Subcutaneous abdominal adipose tissue (tissue), 5 donors: ENCODE results near the gene HPX.

Source experiments
- H3K27ac ChIP-seq: one replicate; pipeline ENCODE4 v1.7.0; 2013; ENCODE audit warnings: low read depth, mild to moderate bottlenecking, inconsistent platforms, low read length, moderate library complexity
- H3K27me3 ChIP-seq, 5 donors: one replicate each; pipeline ENCODE4 v1.7.0; 2013; ENCODE audit warnings: low read length in 5 of 5, inconsistent platforms in 1 of 5; ENCODE audit not compliant: control insufficient read depth in 5 of 5, insufficient read depth in 4 of 5
- H3K36me3 ChIP-seq, 5 donors: one replicate each; pipeline ENCODE4 v1.7.0; 2013; ENCODE audit warnings: low read length in 5 of 5; ENCODE audit not compliant: control insufficient read depth in 5 of 5, insufficient read depth in 5 of 5
- H3K4me1 ChIP-seq, 5 donors: one replicate each; pipeline ENCODE4 v1.7.0; 2013; ENCODE audit warnings: low read length in 5 of 5, mild to moderate bottlenecking in 3 of 5, moderate library complexity in 1 of 5; ENCODE audit not compliant: control insufficient read depth in 5 of 5, insufficient read depth in 5 of 5
- H3K4me3 ChIP-seq, 5 donors: one replicate each; pipeline ENCODE4 v1.7.0; 2013; ENCODE audit warnings: low read length in 5 of 5, low read depth in 1 of 5
- H3K9ac ChIP-seq, 5 donors: one replicate each; pipeline ENCODE4 v1.7.0; 2013; ENCODE audit warnings: low read length in 5 of 5, mild to moderate bottlenecking in 4 of 5, moderate library complexity in 3 of 5
- H3K9me3 ChIP-seq, 5 donors: one replicate each; pipeline ENCODE4 v1.7.0; 2013; ENCODE audit warnings: low read length in 5 of 5; ENCODE audit not compliant: control insufficient read depth in 5 of 5
- donor health status: healthy.
- donor health status: healthy.
- donor health status: healthy.
- donor health status: healthy.
- donor health status: healthy.

Gene HPX

DNA sequence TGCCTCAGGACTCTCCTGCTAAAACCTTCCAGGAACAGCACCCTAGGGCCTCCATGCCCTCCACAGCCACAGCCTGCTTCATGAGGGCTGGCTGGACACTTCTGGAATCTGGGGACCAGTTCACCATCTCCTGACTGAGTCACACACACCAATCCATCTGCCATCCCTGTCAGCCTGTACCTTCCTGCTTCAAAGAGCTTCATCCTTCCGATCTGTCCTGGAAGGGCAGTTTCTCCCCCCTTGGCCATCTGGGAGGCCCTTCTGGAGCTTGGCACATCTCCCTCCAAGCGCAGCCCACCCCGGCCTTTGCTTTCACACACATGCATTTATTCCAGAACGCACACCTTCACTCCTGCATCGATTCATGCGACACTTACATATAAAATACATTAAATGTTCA lies 34.9 kb downstream of the HPX start:
- H3K36me3 ChIP-seq: peaks cover 0 to 51% (median 26%) of the 10 kb centered on the region in 5 donors
- H3K27ac ChIP-seq: no peak overlapping the region
- H3K9ac ChIP-seq: no peak overlapping the region
- no peaks in the 10 kb centered on the region for H3K27me3 ChIP-seq
- no peak overlapping the region for H3K4me3 ChIP-seq
- H3K9me3 ChIP-seq: no peaks in the 10 kb centered on the region
- no peaks in the 10 kb centered on the region for H3K4me1 ChIP-seq

DNA sequence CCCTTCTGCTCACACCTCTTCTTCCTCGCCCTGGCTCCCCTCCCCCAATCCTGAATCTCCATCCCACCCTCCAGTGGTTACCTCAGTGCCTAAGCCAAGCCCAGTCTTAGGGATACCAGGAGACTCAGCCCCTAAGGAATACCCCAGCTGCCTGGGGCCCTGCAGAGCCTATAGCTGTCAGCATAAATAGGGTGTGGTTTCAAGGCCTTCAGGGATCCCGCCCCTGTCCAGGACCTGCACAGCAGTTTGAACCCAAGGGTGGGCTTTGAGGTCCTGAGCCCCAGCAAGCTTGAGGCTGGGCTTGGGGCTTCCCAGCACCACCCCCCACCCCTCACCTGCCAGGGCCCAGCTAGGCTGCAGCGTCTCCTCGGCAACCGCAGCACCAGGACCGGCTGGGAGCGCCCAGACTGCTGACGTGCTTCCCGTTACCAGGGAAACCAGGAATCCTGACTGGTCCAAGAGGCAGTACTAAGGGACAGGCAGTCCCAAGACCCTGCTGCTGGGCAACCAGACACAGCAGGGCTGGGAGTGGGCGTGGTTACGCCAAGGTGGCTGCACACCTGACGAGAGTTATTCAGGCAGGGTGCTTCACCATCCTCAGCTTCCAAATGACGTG lies 35.6 kb downstream of the HPX start:
- H3K9ac ChIP-seq: no peak overlapping the region

DNA sequence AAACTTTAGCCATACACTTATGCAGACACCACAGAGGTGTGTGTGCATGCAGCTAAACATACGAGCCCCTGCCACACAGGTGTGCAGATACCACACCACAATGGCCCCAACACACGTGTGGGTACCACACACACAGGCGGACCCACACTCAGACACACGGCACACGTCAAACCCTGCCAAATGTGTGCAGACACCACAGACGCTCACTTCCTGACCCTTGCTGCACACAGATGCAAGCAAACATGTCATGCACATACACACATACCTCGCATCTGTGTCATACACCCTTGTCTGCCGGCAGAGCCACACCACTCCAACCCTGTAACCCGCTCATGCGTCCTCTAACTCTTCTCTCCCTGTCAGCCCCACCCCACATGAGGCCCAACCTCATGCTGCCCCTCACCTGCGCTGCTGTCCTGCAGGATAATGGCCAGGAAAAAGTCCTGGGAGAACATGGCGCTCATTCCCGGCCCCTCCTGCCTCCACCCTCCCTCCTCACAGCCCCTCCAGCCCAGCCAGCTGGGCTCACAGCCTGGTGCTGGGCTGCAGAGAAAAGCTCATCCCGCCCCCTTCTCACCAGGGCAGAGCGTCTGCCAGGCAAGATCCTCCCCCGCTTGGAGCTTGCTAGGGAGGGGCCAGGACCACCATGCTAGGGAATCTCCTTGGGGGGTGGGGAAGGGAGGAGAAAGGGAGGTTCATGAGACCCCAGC lies 36.3 kb downstream of the HPX start:
- no peak overlapping the region for H3K4me3 ChIP-seq
- H3K36me3 ChIP-seq: peaks cover 0 to 41% (median 23%) of the 10 kb centered on the region in 5 donors
- H3K4me1 ChIP-seq: no peaks in the 10 kb centered on the region
- no peaks in the 10 kb centered on the region for H3K9me3 ChIP-seq
- no peaks in the 10 kb centered on the region for H3K27me3 ChIP-seq
- no peak overlapping the region for H3K27ac ChIP-seq
- H3K9ac ChIP-seq: no peak overlapping the region

More for the DNA sequence above, 35.6 kb downstream of the HPX start:
- peaks cover 0 to 48% (median 23%) of the 10 kb centered on the region in 5 donors for H3K36me3 ChIP-seq
- no peaks in the 10 kb centered on the region for H3K9me3 ChIP-seq
- no peaks in the 10 kb centered on the region for H3K4me1 ChIP-seq
- no peak overlapping the region for H3K27ac ChIP-seq
- H3K27me3 ChIP-seq: no peaks in the 10 kb centered on the region
- H3K4me3 ChIP-seq: no peak overlapping the region

DNA sequence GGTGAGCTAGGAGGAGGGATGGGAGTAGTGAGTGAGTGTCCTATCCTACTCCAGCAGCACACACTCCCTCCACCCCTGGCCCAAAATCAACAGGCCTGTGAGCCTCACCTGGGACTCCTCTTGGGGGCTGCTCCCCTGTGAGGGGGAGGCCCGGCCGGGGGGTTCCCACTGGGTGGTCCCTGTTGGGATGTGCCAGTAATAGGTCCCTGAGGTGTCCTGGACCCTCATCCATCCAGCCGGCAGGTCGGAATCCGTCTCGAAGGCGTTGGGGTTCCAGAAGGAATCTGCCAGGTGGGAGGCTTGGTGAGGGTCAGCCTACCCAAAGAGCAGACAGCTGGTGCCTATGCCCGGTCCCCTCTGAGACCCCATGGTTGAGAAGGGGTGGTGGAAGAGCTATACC lies 37.2 kb downstream of the HPX start:
- Histone ChIP-seq H3K36me3 (peaks cover 0 to 43% (median 23%) of the 10 kb centered on the region in 5 donors), H3K27ac (no peak overlapping the region), H3K4me3 (no peak overlapping the region), H3K9ac (no peak overlapping the region), H3K4me1 (no peaks in the 10 kb centered on the region), H3K27me3 (no peaks in the 10 kb centered on the region), H3K9me3 (no peaks in the 10 kb centered on the region)

DNA sequence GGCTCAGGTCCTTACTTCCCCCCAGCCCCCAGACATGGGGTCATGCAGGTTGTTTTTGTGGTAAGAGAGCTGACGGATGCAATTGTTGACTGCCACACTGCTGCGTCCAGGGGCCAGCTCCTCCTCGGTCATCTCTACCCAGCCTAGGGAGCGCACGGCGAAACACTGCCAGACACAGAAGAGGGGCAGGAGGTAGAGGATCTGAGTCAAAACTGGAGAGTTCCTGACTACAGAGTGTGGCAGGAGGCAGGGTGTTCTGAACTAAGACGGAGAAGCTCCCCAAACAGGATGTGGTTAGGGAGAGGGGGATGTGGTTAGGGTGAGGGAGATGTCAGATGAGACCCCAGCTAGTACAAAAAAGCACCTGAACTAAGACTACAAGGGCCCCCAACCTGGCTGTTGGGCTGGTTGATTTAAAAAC lies 38.2 kb downstream of the HPX start:
- Histone ChIP-seq H3K27me3 (no peaks in the 10 kb centered on the region), H3K4me1 (peaks cover 0 to 5% (median 4%) of the 10 kb centered on the region in 5 donors), H3K9ac (no peak overlapping the region), H3K4me3 (no peak overlapping the region), H3K36me3 (peaks cover 0 to 46% (median 23%) of the 10 kb centered on the region in 5 donors), H3K9me3 (no peaks in the 10 kb centered on the region), H3K27ac (no peak overlapping the region)

DNA sequence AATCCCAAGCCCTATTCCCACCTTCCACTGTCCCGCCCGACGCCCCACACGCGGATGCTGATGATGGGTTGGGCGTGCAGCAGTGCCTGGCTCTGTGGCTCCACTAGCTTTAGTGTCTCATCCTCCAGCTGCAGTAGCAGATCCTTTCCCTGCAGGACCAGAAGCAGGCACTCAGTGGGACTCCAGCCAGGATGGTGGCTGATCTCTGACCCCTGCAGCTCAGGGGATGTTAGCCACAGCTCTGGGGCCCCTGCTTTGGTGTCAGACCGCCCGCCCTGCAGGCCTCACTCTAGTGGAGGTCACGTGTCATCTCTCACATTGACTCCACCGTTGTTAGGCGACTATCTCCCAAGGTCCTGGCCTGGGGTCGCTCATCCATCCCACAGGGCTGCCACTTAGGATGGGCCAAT lies 38.7 kb downstream of the HPX start:
- Histone ChIP-seq H3K9ac (no peak overlapping the region), H3K4me3 (no peak overlapping the region), H3K36me3 (peaks cover 0 to 48% (median 23%) of the 10 kb centered on the region in 5 donors), H3K27me3 (no peaks in the 10 kb centered on the region), H3K27ac (no peak overlapping the region), H3K9me3 (no peaks in the 10 kb centered on the region), H3K4me1 (peaks cover 0 to 10% (median 9%) of the 10 kb centered on the region in 5 donors)

DNA sequence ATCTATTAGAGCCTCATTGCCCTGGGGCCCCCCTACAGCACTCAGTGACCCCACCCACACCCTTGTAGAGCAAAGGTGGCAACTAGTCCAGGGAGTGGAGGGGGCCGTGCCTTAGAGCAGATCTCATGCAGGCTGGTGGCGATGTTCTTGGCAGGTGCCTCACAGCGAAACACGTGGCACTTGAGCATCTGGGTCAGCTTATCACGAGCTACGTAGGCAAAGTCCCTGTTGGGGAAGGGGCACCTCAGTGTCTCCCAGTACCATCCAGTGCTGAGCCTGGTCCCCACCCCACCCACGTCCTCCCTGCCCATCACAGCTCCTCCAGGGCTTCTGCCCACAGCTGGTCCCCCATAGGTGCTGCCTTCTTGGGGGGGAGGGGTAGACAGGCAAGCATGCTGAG lies 39.3 kb downstream of the HPX start:
- H3K9me3 ChIP-seq: no peaks in the 10 kb centered on the region
- no peak overlapping the region for H3K4me3 ChIP-seq
- peaks cover 0 to 48% (median 23%) of the 10 kb centered on the region in 5 donors for H3K36me3 ChIP-seq
- no peaks in the 10 kb centered on the region for H3K27me3 ChIP-seq
- no peak overlapping the region for H3K9ac ChIP-seq
- peaks cover 0 to 14% (median 12%) of the 10 kb centered on the region in 5 donors for H3K4me1 ChIP-seq
- no peak overlapping the region for H3K27ac ChIP-seq

DNA sequence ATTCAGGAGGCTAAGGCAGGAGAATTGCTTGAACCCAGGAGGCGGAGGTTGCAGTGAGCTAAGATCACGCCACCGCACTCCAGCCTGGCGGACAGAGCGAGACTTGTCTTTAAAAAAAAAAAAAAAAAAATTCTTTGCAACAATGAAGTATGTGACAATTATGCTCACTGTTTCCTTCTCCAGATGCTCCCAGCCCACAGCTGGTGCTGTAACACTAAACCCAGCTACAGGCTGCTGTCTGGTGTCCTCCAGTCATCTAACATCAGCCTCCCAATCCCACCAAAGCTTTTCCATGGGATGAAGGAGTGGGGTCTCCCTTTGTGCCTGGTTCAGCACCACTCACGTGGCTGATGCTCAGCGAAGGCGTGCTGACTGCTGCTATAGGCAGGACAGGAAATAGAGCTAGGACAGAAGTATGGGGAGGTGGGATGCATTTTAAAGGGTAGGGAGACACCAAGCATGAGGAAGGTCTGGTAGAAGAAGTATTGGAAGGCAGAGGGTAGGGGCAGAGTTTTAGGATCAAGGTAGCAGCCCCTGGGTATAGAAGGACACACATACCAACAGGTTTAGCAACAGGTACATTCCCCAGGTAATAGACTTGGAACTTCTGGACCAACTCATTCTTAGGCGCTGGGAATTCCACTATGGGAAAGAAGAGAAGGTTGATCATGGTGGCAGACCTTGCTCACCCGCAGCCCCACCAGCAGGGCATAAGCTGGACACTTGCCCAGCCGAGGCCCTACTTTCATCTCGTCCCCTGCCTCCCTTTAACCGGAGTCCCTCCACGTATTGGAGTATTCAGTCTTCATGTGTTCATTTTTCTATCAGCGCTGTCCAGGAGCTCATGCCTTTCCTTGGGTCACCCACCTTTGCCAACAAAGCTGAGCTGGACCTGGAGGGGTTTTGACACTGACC lies 40.1 kb downstream of the HPX start:
- H3K27me3 ChIP-seq: no peaks in the 10 kb centered on the region
- no peak overlapping the region for H3K27ac ChIP-seq
- H3K36me3 ChIP-seq: peaks cover 0 to 50% (median 23%) of the 10 kb centered on the region in 5 donors
- no peak overlapping the region for H3K9ac ChIP-seq
- H3K4me3 ChIP-seq: no peak overlapping the region
- H3K9me3 ChIP-seq: no peaks in the 10 kb centered on the region
- peaks cover 0 to 14% (median 12%) of the 10 kb centered on the region in 5 donors for H3K4me1 ChIP-seq

DNA sequence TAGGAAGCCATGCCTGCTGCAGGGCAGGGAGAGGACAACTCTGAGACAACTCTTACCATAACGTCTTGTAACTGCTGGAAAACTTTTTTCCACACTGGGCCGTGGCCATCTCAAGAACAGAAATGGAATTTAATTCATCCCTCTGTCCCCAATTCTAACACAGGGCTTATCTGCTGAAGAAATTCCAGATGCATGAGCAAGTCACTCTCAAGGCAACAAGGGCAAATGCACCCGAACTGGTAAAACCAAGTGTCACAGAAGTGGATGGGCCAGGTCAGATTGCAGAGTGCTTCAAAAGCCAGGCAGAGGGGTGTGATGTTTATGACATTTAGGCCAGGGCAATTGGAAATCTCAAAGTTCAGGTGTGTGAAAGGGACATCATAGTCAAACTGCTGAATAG lies 43.2 kb downstream of the HPX start:
- H3K9ac ChIP-seq: no peak overlapping the region
- peaks cover 0 to 14% (median 12%) of the 10 kb centered on the region in 5 donors for H3K4me1 ChIP-seq
- H3K27ac ChIP-seq: no peak overlapping the region
- H3K9me3 ChIP-seq: no peaks in the 10 kb centered on the region
- peaks cover 0 to 60% (median 26%) of the 10 kb centered on the region in 5 donors for H3K36me3 ChIP-seq
- no peaks in the 10 kb centered on the region for H3K27me3 ChIP-seq
- H3K4me3 ChIP-seq: no peak overlapping the region
